Mesodermal cell (in vitro differentiated cells): ENCODE measurements around the gene ALG8.

Experiments
- H3K27ac ChIP-seq: 2 replicates; pipeline ENCODE4 v1.7.0; 2013; ENCODE audit warnings: mild to moderate bottlenecking, low read depth, low read length, moderate library complexity; ENCODE audit not compliant: severe bottlenecking
- H3K36me3 ChIP-seq: 2 replicates; pipeline ENCODE4 v1.7.1; 2013; ENCODE audit warnings: mild to moderate bottlenecking, low read length, moderate library complexity; ENCODE audit not compliant: control insufficient read depth, insufficient read depth
- H3K4me1 ChIP-seq: one replicate; pipeline ENCODE4 v1.7.1; 2013; ENCODE audit warnings: mild to moderate bottlenecking, low read length; ENCODE audit not compliant: insufficient read depth, control insufficient read depth, poor library complexity, severe bottlenecking
- H3K4me3 ChIP-seq: 2 replicates; pipeline ENCODE4 v1.7.0; 2013; ENCODE audit warnings: low read length, control low read depth, mild to moderate bottlenecking; ENCODE audit not compliant: insufficient read depth, poor library complexity, severe bottlenecking; ENCODE audit errors: extremely low read depth
- H3K9me3 ChIP-seq: 2 replicates; pipeline ENCODE4 v1.7.1; 2013; ENCODE audit warnings: mild to moderate bottlenecking, low read length, moderate library complexity; ENCODE audit not compliant: control insufficient read depth
- WGBS, 2 experiments: methylation state at CpG; one replicate each; pipeline ENCODE4 v1.1.5; 2013; ENCODE audit warnings: missing lambda C conversion rate in 2 of 2; ENCODE audit not compliant: insufficient coverage in 2 of 2; 5-methylcytosine and 5-hydroxymethylcytosine counted together

Gene ALG8

GRCh38 chr11:78158987-78159652 lies 19.7 kb upstream of the ALG8 start:
- H3K27ac ChIP-seq = no peak overlapping the region
- WGBS, 2 experiments = 70 to 96% methylated on average over 3 of the region's 6 CpGs
- H3K9me3 ChIP-seq = no peaks in the 10 kb centered on the region
- no peak overlapping the region for H3K4me3 ChIP-seq
- H3K4me1 ChIP-seq = peaks cover 15% of the 10 kb centered on the region
- no peaks in the 10 kb centered on the region for H3K36me3 ChIP-seq

DNA sequence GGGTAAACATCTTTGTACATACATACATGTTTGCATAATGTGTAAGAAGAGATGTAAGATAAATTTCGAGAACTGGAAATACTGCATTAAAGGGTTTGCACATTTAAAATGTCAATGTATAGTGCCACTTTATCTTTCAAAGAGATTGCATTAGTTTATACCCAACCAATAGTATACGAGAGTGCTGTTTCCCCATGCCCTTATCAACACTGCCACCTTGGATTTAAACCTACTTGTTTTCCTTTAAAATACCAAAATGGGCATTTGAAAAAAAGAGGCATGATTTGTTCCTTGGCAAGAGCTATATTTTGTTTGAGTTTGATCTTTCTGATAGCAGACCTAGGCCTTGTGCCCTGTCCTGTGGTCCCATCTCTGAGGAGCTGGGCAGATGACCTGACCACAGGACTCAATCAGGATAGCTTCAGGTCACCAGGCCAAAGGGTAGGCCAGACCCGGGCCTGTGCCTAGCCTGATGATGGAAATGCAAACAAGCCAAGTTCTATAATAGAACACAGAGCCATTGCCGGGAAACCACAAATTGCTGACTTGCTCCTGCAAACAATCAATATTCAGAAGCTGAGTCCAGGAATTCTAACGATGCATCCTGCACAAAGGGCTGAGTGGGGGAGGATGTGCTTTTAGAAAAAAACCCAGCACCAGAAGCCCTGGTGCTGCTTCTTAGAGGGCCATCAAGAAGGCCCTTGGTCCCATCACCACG lies 16.9 kb upstream of the ALG8 start:
- Histone ChIP-seq H3K27ac (peak overlapping the region; percentile 59), H3K36me3 (no peaks in the 10 kb centered on the region), H3K4me1 (peaks cover 15% of the 10 kb centered on the region), H3K9me3 (no peaks in the 10 kb centered on the region), H3K4me3 (no peak overlapping the region)
- 74 to 85% methylated on average over 2 to 4 of the region's 6 CpGs for WGBS, 2 experiments

- H3K9me3 ChIP-seq = no peaks in the 10 kb centered on the region
Measured at GRCh38 chr11:78151804-78152203, 12.4 kb upstream of the ALG8 start.

GRCh38 chr11:78150754-78151153 lies 11.3 kb upstream of the ALG8 start:
- Histone ChIP-seq H3K9me3 (no peaks in the 10 kb centered on the region), H3K36me3 (no peaks in the 10 kb centered on the region), H3K4me1 (peaks cover 4% of the 10 kb centered on the region), H3K27ac (no peak overlapping the region), H3K4me3 (no peak overlapping the region)

More at GRCh38 chr11:78151804-78152203, 12.4 kb upstream of the ALG8 start:
- Histone ChIP-seq H3K4me1 (peaks cover 9% of the 10 kb centered on the region), H3K36me3 (no peaks in the 10 kb centered on the region), H3K27ac (no peak overlapping the region), H3K4me3 (no peak overlapping the region)

- no peak overlapping the region for H3K4me3 ChIP-seq
- WGBS, 2 experiments = 91 to 93% methylated on average over 3 of the region's 4 CpGs
- no peaks in the 10 kb centered on the region for H3K36me3 ChIP-seq
- peaks cover 4% of the 10 kb centered on the region for H3K4me1 ChIP-seq
- H3K27ac ChIP-seq = no peak overlapping the region
- no peaks in the 10 kb centered on the region for H3K9me3 ChIP-seq
Measured at GRCh38 chr11:78150346-78150745, 10.9 kb upstream of the ALG8 start.

DNA sequence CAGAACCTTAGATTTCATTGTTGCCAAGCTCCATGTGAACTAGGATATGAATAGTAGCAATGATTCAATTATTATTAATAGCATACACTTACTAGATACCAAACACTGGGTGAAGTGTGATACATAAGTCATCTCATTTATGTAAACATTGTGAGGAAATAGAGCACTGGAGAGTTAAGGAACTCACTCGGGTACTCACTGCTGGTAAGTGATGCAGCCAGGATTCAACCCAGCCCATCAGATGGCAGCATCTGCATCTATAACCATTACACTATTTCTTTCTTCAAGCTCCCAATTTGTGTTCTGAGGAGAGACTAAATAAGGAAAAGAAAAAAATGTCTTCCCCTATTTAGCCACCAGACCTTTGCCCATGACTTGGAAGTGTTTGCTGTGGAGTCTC lies 10.2 kb upstream of the ALG8 start:
- no peak overlapping the region for H3K27ac ChIP-seq
- WGBS, 2 experiments = no CpG with 5 or more reads among the region's 1 CpG
- H3K4me1 ChIP-seq = peaks cover 4% of the 10 kb centered on the region
- H3K4me3 ChIP-seq = no peak overlapping the region
- no peaks in the 10 kb centered on the region for H3K9me3 ChIP-seq
- no peaks in the 10 kb centered on the region for H3K36me3 ChIP-seq

DNA sequence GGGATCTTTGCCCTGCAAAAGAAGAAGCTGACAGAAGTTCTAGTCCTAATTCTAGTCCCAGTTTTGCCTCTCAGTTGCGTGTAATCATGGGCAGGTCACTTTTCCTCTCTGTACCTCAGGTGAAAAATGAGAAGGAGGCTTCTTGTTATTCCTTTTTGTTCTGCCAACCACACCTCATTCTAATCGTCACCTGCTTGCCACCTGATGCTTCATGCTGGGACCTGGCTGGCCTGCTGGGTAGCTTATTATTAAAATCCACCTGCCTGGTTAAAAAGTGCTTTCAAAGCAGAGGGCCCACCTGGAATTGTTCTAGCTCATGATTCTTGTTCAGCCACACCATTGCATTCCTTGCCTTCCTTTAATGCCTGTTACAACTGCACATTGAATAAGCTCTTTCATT lies 8.4 kb upstream of the ALG8 start:
- 78% methylated on average over 1 of the region's 2 CpGs; no CpG with 5 or more reads in 1 of the 2 experiments for WGBS, 2 experiments
- Histone ChIP-seq H3K4me3 (no peak overlapping the region), H3K36me3 (peaks cover 3% of the 10 kb centered on the region), H3K9me3 (no peaks in the 10 kb centered on the region), H3K4me1 (peaks cover 4% of the 10 kb centered on the region), H3K27ac (no peak overlapping the region)

- H3K27ac ChIP-seq = no peak overlapping the region
- no peak overlapping the region for H3K4me3 ChIP-seq
- no peaks in the 10 kb centered on the region for H3K9me3 ChIP-seq
- no peaks in the 10 kb centered on the region for H3K4me1 ChIP-seq
- H3K36me3 ChIP-seq = peaks cover 16% of the 10 kb centered on the region
- WGBS, 2 experiments = 100% methylated on average over 1 of the region's 1 CpG
Measured at GRCh38 chr11:78145511-78146025, 6.1 kb upstream of the ALG8 start.

DNA sequence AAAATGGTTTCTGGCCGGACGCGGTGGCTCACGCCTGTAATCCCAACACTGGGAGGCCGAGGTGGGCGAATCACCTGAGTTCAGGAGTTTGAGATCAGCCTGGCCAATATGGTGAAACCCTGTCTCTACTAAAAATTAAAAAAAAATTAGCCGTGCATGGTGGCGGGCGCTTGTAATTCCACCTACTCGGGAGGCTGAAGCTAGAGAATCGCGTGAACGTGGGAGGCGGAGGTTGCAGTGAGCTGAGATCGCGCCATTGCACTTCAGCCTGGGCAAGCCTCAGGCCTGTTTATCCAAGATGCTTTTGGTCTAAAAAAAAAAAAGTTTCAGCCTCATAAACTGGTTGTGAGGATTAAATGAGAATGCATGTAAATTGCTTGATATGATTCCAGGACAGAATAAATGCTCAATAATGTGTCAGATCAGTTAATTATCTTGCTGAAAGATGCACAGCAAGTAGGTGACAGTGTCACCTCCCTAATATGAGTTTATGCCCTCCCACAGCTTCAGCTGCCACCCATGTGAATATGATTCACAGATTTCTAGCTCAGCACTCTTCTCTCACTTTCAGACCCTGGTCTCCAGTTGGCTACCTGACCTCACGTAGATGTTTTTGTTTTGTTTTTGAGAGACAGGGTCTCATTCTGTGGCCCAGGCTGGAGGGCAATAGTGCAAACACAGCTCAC lies 1.1 kb upstream of the ALG8 start:
- Histone ChIP-seq H3K4me3 (peak overlapping the region; percentile 79), H3K4me1 (no peaks in the 10 kb centered on the region), H3K9me3 (no peaks in the 10 kb centered on the region), H3K36me3 (peaks cover 38% of the 10 kb centered on the region), H3K27ac (no peak overlapping the region)
- WGBS, 2 experiments = 63 to 71% methylated on average over 13 to 16 of the region's 17 CpGs

DNA sequence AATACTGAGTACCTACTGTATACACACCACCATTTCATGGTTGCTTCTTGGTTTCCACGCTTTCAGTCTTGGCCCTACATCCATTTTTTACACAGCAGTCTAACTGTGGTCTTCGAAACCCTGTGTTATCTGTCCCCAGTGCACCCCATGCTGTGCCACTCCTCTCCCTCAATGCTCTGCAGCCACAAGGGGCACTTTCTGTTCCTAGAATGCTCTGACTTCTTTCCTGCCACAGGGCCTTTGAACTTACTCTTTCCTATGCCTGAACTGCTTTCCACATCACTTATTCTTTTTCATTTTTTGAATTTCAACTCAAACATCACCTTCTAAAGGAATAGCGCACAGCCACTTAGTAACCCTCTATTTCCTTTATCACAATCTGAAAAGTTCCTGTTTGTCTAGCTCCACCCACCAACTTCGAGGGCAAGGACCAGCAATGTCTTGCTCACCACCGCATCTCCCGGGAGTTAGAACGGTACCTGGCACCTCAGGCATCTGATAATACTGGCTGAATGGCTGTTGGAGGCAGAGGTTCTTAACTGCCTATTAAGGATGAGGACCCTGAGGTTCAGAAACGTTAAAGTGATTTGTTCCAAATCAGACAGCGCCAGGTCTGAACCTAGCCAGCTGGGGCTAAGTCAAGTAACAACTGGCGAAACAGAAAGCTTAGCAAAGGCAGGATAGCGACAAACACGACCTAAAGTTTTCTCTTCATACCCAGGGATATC lies 568 bp downstream of the ALG8 start:
- H3K36me3 ChIP-seq = peaks cover 55% of the 10 kb centered on the region

More for the DNA sequence above, 568 bp downstream of the ALG8 start:
- Histone ChIP-seq H3K27ac (peak overlapping the region; percentile 75), H3K4me3 (peak overlapping the region; percentile 79), H3K9me3 (no peaks in the 10 kb centered on the region), H3K4me1 (no peaks in the 10 kb centered on the region)
- 35 to 45% methylated on average over 6 to 9 of the region's 12 CpGs for WGBS, 2 experiments
